ENCODE data around the gene KRT16. TPM values are rescaled to one million over a fixed set of nuclear protein-coding genes. Genes with fewer than 3 reads are reported as not detected.
"Not testable (repeated sequence)": the region's sequence is repeated elsewhere in the genome, so short reads cannot be mapped to it uniquely, and the experiment has no call there.

The KRT16 gene
- total RNA-seq, 1 experiment from 2014 or later, result not detected

GRCh38 chr17:41617136-41617535 lies 4.6 kb upstream of the KRT16 start:
- no peak overlapping the region for H4K5ac ChIP-seq (ENCODE audit: insufficient read length, low read depth, low read length)
- H3K9me3 Mint-ChIP-seq, result no peaks in the 10 kb centered on the region

DNA sequence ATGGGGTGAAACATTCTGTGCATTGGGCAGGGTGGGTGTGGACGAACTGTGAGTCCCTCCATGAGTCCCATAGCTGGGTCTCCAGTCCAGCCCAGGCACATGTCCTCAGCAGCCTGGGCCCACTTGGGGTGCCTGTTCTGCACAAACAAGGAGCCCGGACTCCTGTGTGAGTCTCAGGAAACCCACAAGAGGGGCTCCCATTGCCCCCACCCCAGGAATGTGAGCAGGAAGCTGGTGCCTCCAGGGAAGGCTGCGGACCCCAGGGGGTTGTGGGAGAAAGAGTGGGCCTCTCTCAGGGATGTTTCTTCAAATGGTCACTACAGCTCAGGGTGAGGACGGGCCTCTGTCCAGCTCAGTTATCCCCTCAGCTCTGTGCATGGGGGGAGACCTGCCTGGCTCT lies 3.9 kb upstream of the KRT16 start:
- not testable (repeated sequence) for H3K9me3 ChIP-seq (ENCODE audit: control insufficient read depth, low read depth, low read length); H2BK120ac ChIP-seq (ENCODE audit: low read depth, low read length, poor library complexity, severe bottlenecking); H3K36me3 Mint-ChIP-seq (ENCODE audit: insufficient read depth in 1 of 3, low read depth in 3 of 3); H3K79me1 ChIP-seq (ENCODE audit: insufficient read depth, low read depth, low read length, poor library complexity, severe bottlenecking); H3K9me3 Mint-ChIP-seq; H3K9ac ChIP-seq (ENCODE audit: extremely low read depth, insufficient read length, low read length); H3K14ac ChIP-seq (ENCODE audit: insufficient read depth, low read length); H3K4me1 ChIP-seq (ENCODE audit: insufficient read depth, low read length); DNase-seq; H2AK5ac ChIP-seq (ENCODE audit: insufficient read length, low read length); H3K23ac ChIP-seq (ENCODE audit: insufficient read length, low read depth, low read length); H3K27me3 ChIP-seq (ENCODE audit: insufficient read depth, low read length); H2AFZ ChIP-seq (ENCODE audit: low read length); H4K8ac ChIP-seq (replicated peaks; ENCODE audit: insufficient read length, low read depth, low read length); H3K4me2 ChIP-seq (ENCODE audit: insufficient read depth, insufficient read length, low read length); H3K4me3 Mint-ChIP-seq; H3K27ac ChIP-seq (ENCODE audit: insufficient read length, low read depth, low read length); H3K56ac ChIP-seq (ENCODE audit: insufficient read length, low read depth, low read length); H4K91ac ChIP-seq (ENCODE audit: insufficient read length, low read depth, low read length); H4K5ac ChIP-seq (ENCODE audit: insufficient read length, low read depth, low read length); H3T11ph ChIP-seq (ENCODE audit: low read length); H2BK12ac ChIP-seq (ENCODE audit: insufficient read length, low read depth, low read length); H4K20me1 ChIP-seq (ENCODE audit: control insufficient read depth, insufficient read depth, insufficient read length); H2BK20ac ChIP-seq (ENCODE audit: low read depth, low read length, poor library complexity, severe bottlenecking); H3K4ac ChIP-seq (ENCODE audit: low read depth, low read length); H2BK15ac ChIP-seq (ENCODE audit: low read depth, low read length); H3K18ac ChIP-seq (ENCODE audit: insufficient read length, low read depth, low read length); H3K27me3 Mint-ChIP-seq (ENCODE audit: low read depth); H3K79me2 ChIP-seq (ENCODE audit: insufficient read depth, low read length); H3K23me2 ChIP-seq (ENCODE audit: insufficient read length, low read depth, low read length, poor library complexity, severe bottlenecking); H2BK5ac ChIP-seq (ENCODE audit: insufficient read length, low read length)
- Mint-ChIP-seq H3K27ac (peak overlapping the region in 1 of 3 experiments; percentile 49; a peak in 2 of 7 replicates), H3K4me1 (peaks cover 6 to 29% of the 10 kb centered on the region in 2 experiments)
- no CpG with 5 or more reads among the region's 4 CpGs for WGBS (ENCODE audit: extremely low coverage, insufficient read length, low lambda C conversion rate)

More at GRCh38 chr17:41617136-41617535, 4.6 kb upstream of the KRT16 start:
- Histone ChIP-seq H2AFZ (ENCODE audit: low read length) (no peak overlapping the region), H2BK15ac (ENCODE audit: low read depth, low read length) (no peak overlapping the region), H3K27ac (ENCODE audit: insufficient read length, low read depth, low read length) (no peak overlapping the region), H2AK5ac (ENCODE audit: insufficient read length, low read length) (no peak overlapping the region), H3K4me1 (ENCODE audit: insufficient read depth, low read length) (no peaks in the 10 kb centered on the region; the same call in 1 of the 2 replicates), H2BK12ac (ENCODE audit: insufficient read length, low read depth, low read length) (no peak overlapping the region), H3K79me2 (ENCODE audit: insufficient read depth, low read length) (no peaks in the 10 kb centered on the region), H3K9me3 (ENCODE audit: control insufficient read depth, low read depth, low read length) (no peaks in the 10 kb centered on the region), H3K4ac (ENCODE audit: low read depth, low read length) (no peak overlapping the region), H2BK5ac (ENCODE audit: insufficient read length, low read length) (no peak overlapping the region), H3K4me2 (ENCODE audit: insufficient read depth, insufficient read length, low read length) (no peak overlapping the region), H3K9ac (ENCODE audit: extremely low read depth, insufficient read length, low read length) (no peak overlapping the region), H4K8ac (replicated peaks; ENCODE audit: insufficient read length, low read depth, low read length) (no peak overlapping the region), H3K18ac (ENCODE audit: insufficient read length, low read depth, low read length) (no peak overlapping the region), H2BK120ac (ENCODE audit: low read depth, low read length, poor library complexity, severe bottlenecking) (no peak overlapping the region), H3K27me3 (ENCODE audit: insufficient read depth, low read length) (no peaks in the 10 kb centered on the region), H3K23ac (ENCODE audit: insufficient read length, low read depth, low read length) (no peak overlapping the region), H3K56ac (ENCODE audit: insufficient read length, low read depth, low read length) (no peak overlapping the region), H4K91ac (ENCODE audit: insufficient read length, low read depth, low read length) (no peak overlapping the region), H4K20me1 (ENCODE audit: control insufficient read depth, insufficient read depth, insufficient read length) (no peaks in the 10 kb centered on the region), H2BK20ac (ENCODE audit: low read depth, low read length, poor library complexity, severe bottlenecking) (no peak overlapping the region), H3K79me1 (ENCODE audit: insufficient read depth, low read depth, low read length, poor library complexity, severe bottlenecking) (no peaks in the 10 kb centered on the region), H3K23me2 (ENCODE audit: insufficient read length, low read depth, low read length, poor library complexity, severe bottlenecking) (no peaks in the 10 kb centered on the region), H3K14ac (ENCODE audit: insufficient read depth, low read length) (no peak overlapping the region), H3T11ph (ENCODE audit: low read length) (no peak overlapping the region)
- TF ChIP-seq, protein P1, sequence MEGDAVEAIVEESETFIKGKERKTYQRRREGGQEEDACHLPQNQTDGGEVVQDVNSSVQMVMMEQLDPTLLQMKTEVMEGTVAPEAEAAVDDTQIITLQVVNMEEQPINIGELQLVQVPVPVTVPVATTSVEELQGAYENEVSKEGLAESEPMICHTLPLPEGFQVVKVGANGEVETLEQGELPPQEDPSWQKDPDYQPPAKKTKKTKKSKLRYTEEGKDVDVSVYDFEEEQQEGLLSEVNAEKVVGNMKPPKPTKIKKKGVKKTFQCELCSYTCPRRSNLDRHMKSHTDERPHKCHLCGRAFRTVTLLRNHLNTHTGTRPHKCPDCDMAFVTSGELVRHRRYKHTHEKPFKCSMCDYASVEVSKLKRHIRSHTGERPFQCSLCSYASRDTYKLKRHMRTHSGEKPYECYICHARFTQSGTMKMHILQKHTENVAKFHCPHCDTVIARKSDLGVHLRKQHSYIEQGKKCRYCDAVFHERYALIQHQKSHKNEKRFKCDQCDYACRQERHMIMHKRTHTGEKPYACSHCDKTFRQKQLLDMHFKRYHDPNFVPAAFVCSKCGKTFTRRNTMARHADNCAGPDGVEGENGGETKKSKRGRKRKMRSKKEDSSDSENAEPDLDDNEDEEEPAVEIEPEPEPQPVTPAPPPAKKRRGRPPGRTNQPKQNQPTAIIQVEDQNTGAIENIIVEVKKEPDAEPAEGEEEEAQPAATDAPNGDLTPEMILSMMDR (conservative IDR thresholded peaks at IDR 0.05), result no peak
- no peak for DNase-seq
- peaks cover 7 to 29% of the 10 kb centered on the region in 2 experiments for H3K4me1 Mint-ChIP-seq
- no peaks in the 10 kb centered on the region; a peak in 1 of 7 replicates for H3K36me3 Mint-ChIP-seq (ENCODE audit: insufficient read depth in 1 of 3, low read depth in 3 of 3)
- no peak overlapping the region for H3K4me3 Mint-ChIP-seq
- no CpG with 5 or more reads among the region's 3 CpGs for WGBS (ENCODE audit: extremely low coverage, insufficient read length, low lambda C conversion rate)
- H3K27me3 Mint-ChIP-seq (ENCODE audit: low read depth), result peaks cover 5% of the 10 kb centered on the region; the same call in 1 of the 2 replicates
- H3K27ac Mint-ChIP-seq, result no peak overlapping the region
